Activated naive CD8-positive, alpha-beta T cell treated with anti-CD3 and anti-CD28 coated beads, Interleukin-2, amount 50 U/mL, for 24 hours (primary cell): ENCODE measurements around the gene KCNQ1.

Experiments used
- ATAC-seq: fragments of 150-1000 bp; cut with Tn5 transposase; one replicate; pipeline ENCODE4 v1.10.0; 2021
- DNase-seq: peaks from one replicate; pipeline ENCODE4 v3.0.0; 2021
- H3K27ac Mint-ChIP-seq: one replicate; pipeline ENCODE4 v1.8.0; 2021; ENCODE audit warnings: mild to moderate bottlenecking, mixed read lengths
- H3K27me3 Mint-ChIP-seq: one replicate; pipeline ENCODE4 v1.8.0; 2021; ENCODE audit warnings: mixed read lengths
- H3K36me3 Mint-ChIP-seq: one replicate; pipeline ENCODE4 v1.8.0; 2021; ENCODE audit warnings: low read depth, mixed read lengths
- H3K4me1 Mint-ChIP-seq: one replicate; pipeline ENCODE4 v1.8.0; 2021; ENCODE audit warnings: mixed read lengths
- H3K4me3 Mint-ChIP-seq: one replicate; pipeline ENCODE4 v1.8.0; 2021; ENCODE audit warnings: mild to moderate bottlenecking, moderate library complexity, mixed read lengths
- H3K9me3 Mint-ChIP-seq: one replicate; pipeline ENCODE4 v1.8.0; 2021; ENCODE audit warnings: mixed read lengths

KCNQ1 gene

DNA sequence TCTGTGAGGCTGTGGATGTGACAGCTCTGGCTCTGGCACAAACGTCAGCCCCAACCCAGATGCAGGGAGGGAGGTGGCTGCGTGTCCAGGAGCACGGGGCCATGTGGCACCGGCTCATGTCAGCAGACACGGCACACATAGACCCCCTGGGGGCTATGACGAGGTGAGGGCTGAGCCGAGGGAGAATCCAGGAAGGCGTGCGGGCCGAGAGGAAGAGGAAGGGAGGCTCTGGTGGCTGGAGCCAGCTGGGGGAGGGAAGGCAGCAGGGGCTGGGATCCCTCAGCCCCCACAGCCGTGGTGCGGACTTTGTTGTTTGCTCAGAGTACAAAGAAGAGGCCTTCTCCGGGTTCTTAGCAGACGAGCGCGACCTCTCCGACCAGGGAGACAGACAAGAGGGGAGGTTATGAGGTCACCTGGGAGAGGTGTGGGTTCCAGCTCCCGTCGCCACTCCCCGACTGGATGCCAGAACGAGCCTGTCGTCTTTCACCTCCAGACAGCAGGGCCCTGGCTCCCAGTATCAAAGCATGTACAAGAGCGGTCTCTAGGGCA lies 394.7 kb downstream of the KCNQ1 start:
- no peaks in the 10 kb centered on the region for H3K27me3 Mint-ChIP-seq
- no peaks in the 10 kb centered on the region for H3K4me1 Mint-ChIP-seq
- no peak for DNase-seq
- no peak overlapping the region for H3K27ac Mint-ChIP-seq
- no peak for ATAC-seq
- no peaks in the 10 kb centered on the region for H3K9me3 Mint-ChIP-seq
- no peaks in the 10 kb centered on the region for H3K36me3 Mint-ChIP-seq
- no peak overlapping the region for H3K4me3 Mint-ChIP-seq

GRCh38 chr11:2841411-2842190 lies 396.8 kb downstream of the KCNQ1 start:
- H3K27ac Mint-ChIP-seq, result no peak overlapping the region

GRCh38 chr11:2842876-2843275 lies 398.1 kb downstream of the KCNQ1 start:
- H3K27me3 Mint-ChIP-seq, result no peaks in the 10 kb centered on the region
- ATAC-seq (no peak), DNase-seq (no peak)
- H3K4me3 Mint-ChIP-seq, result no peak overlapping the region
- no peaks in the 10 kb centered on the region for H3K36me3 Mint-ChIP-seq
- no peaks in the 10 kb centered on the region for H3K4me1 Mint-ChIP-seq
- no peaks in the 10 kb centered on the region for H3K9me3 Mint-ChIP-seq
- H3K27ac Mint-ChIP-seq, result no peak overlapping the region

More at GRCh38 chr11:2841411-2842190, 396.8 kb downstream of the KCNQ1 start:
- Mint-ChIP-seq H3K9me3 (no peaks in the 10 kb centered on the region), H3K36me3 (no peaks in the 10 kb centered on the region), H3K27me3 (no peaks in the 10 kb centered on the region), H3K4me1 (no peaks in the 10 kb centered on the region), H3K4me3 (no peak overlapping the region)
- DNase-seq (no peak), ATAC-seq (no peak)

DNA sequence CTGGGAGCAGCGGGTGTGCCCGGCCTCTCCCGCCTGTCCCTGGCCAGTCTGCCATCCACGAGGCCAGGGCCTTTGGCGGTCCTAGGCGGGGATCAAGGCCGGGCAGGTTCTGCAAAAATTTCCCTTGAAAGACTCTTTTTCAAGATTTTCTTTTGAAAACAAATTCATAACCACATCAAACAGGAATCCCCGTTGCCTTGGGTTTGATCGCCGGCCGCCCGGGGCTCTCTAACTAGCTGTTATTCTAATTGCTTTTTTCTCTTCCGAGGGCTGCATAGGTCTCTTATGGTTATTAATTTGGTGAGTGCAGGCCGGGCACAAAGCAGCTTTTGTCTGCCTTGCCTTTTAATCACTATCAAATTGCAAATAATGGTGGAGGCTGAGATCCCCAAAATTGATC lies 398.7 kb downstream of the KCNQ1 start:
- DNase-seq, result no peak
- Mint-ChIP-seq H3K36me3 (no peaks in the 10 kb centered on the region), H3K9me3 (no peaks in the 10 kb centered on the region), H3K27me3 (no peaks in the 10 kb centered on the region), H3K4me3 (no peak overlapping the region), H3K27ac (no peak overlapping the region), H3K4me1 (no peaks in the 10 kb centered on the region)
- no peak for ATAC-seq

- Mint-ChIP-seq H3K27ac (no peak overlapping the region), H3K9me3 (no peaks in the 10 kb centered on the region), H3K27me3 (no peaks in the 10 kb centered on the region), H3K4me3 (no peak overlapping the region), H3K36me3 (no peaks in the 10 kb centered on the region), H3K4me1 (no peaks in the 10 kb centered on the region)
- ATAC-seq (peak; percentile 34), DNase-seq (no peak)
Measured at GRCh38 chr11:2844116-2844842, 399.5 kb downstream of the KCNQ1 start.

- DNase-seq (no peak), ATAC-seq (no peak)
- H3K4me1 Mint-ChIP-seq, result no peaks in the 10 kb centered on the region
- no peaks in the 10 kb centered on the region for H3K9me3 Mint-ChIP-seq
- H3K27ac Mint-ChIP-seq, result no peak overlapping the region
- no peaks in the 10 kb centered on the region for H3K36me3 Mint-ChIP-seq
- no peak overlapping the region for H3K4me3 Mint-ChIP-seq
- no peaks in the 10 kb centered on the region for H3K27me3 Mint-ChIP-seq
Measured at GRCh38 chr11:2844996-2845395, 400.2 kb downstream of the KCNQ1 start.

DNA sequence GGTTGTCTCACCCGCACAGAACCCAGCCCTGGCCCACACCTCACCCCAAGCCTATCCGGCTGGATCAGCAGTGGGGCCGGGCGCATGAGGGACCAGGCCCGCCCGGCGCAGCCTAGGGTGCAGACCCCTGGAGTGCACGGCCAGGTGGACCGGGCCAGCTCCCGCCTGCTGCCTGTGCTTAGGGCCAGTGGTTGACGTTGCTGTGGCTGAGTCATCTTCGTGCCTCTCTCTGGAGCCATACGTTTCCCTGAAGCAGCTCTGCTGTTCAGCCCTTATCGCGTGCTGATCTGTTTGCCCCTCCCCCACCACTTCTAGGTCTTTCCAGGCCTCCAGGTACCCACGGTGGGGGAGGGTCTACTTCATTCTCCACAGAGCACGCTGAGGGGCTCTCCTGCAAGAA lies 401.2 kb downstream of the KCNQ1 start:
- DNase-seq (no peak), ATAC-seq (no peak)
- Mint-ChIP-seq H3K9me3 (no peaks in the 10 kb centered on the region), H3K27me3 (no peaks in the 10 kb centered on the region), H3K36me3 (no peaks in the 10 kb centered on the region), H3K4me1 (no peaks in the 10 kb centered on the region), H3K27ac (no peak overlapping the region), H3K4me3 (no peak overlapping the region)

- ATAC-seq, result no peak
- no peak for DNase-seq
- Mint-ChIP-seq H3K4me3 (no peak overlapping the region), H3K4me1 (no peaks in the 10 kb centered on the region), H3K36me3 (no peaks in the 10 kb centered on the region), H3K27me3 (no peaks in the 10 kb centered on the region), H3K27ac (no peak overlapping the region), H3K9me3 (no peaks in the 10 kb centered on the region)
Measured at GRCh38 chr11:2846470-2846869, 401.7 kb downstream of the KCNQ1 start.

GRCh38 chr11:2847561-2847960 lies 402.8 kb downstream of the KCNQ1 start:
- no peak overlapping the region for H3K4me3 Mint-ChIP-seq

GRCh38 chr11:2848497-2848896 lies 403.7 kb downstream of the KCNQ1 start:
- Mint-ChIP-seq H3K9me3 (no peaks in the 10 kb centered on the region), H3K27ac (no peak overlapping the region), H3K36me3 (no peaks in the 10 kb centered on the region), H3K4me1 (no peaks in the 10 kb centered on the region), H3K4me3 (no peak overlapping the region), H3K27me3 (no peaks in the 10 kb centered on the region)
- ATAC-seq (no peak), DNase-seq (no peak)

More at GRCh38 chr11:2847561-2847960, 402.8 kb downstream of the KCNQ1 start:
- ATAC-seq (no peak), DNase-seq (no peak)
- Mint-ChIP-seq H3K9me3 (no peaks in the 10 kb centered on the region), H3K4me1 (no peaks in the 10 kb centered on the region), H3K27ac (no peak overlapping the region), H3K27me3 (no peaks in the 10 kb centered on the region), H3K36me3 (no peaks in the 10 kb centered on the region)

- no peak for DNase-seq
- Mint-ChIP-seq H3K4me3 (no peak overlapping the region), H3K36me3 (no peaks in the 10 kb centered on the region), H3K27me3 (no peaks in the 10 kb centered on the region), H3K4me1 (no peaks in the 10 kb centered on the region), H3K27ac (no peak overlapping the region), H3K9me3 (no peaks in the 10 kb centered on the region)
- ATAC-seq, result no peak
Measured at GRCh38 chr11:2849994-2850770, 405.4 kb downstream of the KCNQ1 start.

- no peaks in the 10 kb centered on the region for H3K27me3 Mint-ChIP-seq
- DNase-seq, result no peak
- no peaks in the 10 kb centered on the region for H3K4me1 Mint-ChIP-seq
- ATAC-seq, result no peak
- no peak overlapping the region for H3K4me3 Mint-ChIP-seq
- H3K36me3 Mint-ChIP-seq, result no peaks in the 10 kb centered on the region
- no peaks in the 10 kb centered on the region for H3K9me3 Mint-ChIP-seq
- H3K27ac Mint-ChIP-seq, result no peak overlapping the region
Measured at GRCh38 chr11:2853401-2853800, 408.6 kb downstream of the KCNQ1 start.

DNA sequence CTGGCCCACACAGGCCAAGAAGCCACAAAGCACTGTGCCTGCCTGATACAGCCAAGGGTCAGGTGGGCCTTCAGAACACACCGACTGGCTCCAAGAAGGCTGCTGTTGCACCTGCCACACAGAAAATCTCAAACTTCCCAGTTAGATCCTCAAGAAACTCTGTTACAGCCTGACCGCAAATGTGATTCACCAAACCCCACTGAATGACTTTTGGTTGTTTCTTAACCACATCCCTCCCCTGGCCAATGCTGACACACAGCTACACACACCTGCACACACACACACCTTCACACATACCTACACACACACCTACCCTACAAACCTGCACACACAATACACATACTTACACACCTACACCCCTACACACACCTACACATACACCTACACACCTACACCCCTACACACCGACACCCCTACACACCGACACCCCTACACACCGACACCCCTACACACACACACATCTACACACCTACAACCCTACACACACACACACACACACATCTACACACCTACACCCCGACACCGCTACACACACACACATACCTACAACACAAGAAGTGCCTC lies 409.3 kb downstream of the KCNQ1 start:
- DNase-seq (no peak), ATAC-seq (peak; percentile 13)
- Mint-ChIP-seq H3K4me1 (no peaks in the 10 kb centered on the region), H3K9me3 (no peaks in the 10 kb centered on the region), H3K4me3 (no peak overlapping the region), H3K27me3 (no peaks in the 10 kb centered on the region), H3K36me3 (no peaks in the 10 kb centered on the region), H3K27ac (no peak overlapping the region)

DNA sequence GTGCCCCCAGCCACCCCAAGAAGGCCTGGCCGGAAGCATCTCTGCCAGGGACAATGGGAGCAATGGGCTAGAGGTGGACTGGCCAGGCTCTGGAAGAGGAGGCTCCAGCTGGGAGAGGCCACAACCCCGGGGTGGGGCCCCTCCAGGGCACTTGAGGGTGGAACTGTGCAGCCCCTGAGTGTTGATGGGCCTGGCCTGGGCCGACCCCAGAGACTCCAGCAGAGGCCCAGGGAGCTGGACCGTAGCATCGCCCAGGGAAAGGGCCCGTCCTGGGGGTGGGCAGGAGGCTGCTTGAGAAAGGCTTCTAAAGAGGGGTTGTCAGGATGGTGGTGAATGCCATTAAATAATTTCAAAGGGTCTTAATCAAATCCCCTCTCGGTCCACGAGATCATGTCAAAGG lies 410.4 kb downstream of the KCNQ1 start:
- Mint-ChIP-seq H3K4me3 (no peak overlapping the region), H3K27ac (no peak overlapping the region), H3K36me3 (no peaks in the 10 kb centered on the region), H3K4me1 (no peaks in the 10 kb centered on the region), H3K9me3 (no peaks in the 10 kb centered on the region), H3K27me3 (peaks cover 2% of the 10 kb centered on the region)
- ATAC-seq (no peak), DNase-seq (no peak)
